Left lung (tissue), 10 donors: ENCODE data around the gene TEX28. TPM values are rescaled to one million over a fixed set of nuclear protein-coding genes. Genes with fewer than 3 reads are reported as not detected.
"Not testable (repeated sequence)": the region's sequence is repeated elsewhere in the genome, so short reads cannot be mapped to it uniquely, and the experiment has no call there.

ENCODE experiments used
- ATAC-seq: fragments of 200-7000 bp; cut with Tn5 transposase; one replicate; pipeline ENCODE4 v1.9.1; 2020; ENCODE audit warnings: moderate library complexity
- DNase-seq, 4 donors: peaks; one replicate each; pipeline ENCODE4 v3.0.0-alpha.2; 2013 to 2020
- H3K27ac ChIP-seq, 2 donors: fragments of 200-600 bp; sonication (generic) in 1 of 2; one replicate each; pipeline versions ENCODE4 v1.5.0 to v1.8.0; 2020 to 2021
- H3K27me3 ChIP-seq, 2 donors: fragments of 200-600 bp; sonication (generic) in 1 of 2; one replicate each; pipeline versions ENCODE4 v1.5.0 to v1.8.0; 2020 to 2021
- H3K36me3 ChIP-seq, 2 donors: fragments of 200-600 bp; sonication (generic) in 1 of 2; one replicate each; pipeline versions ENCODE4 v1.5.0 to v1.8.0; 2020 to 2021
- H3K4me1 ChIP-seq, 2 donors: fragments of 200-600 bp; one replicate each; pipeline ENCODE4 v1.8.0; 2021
- H3K4me3 ChIP-seq, 2 donors: fragments of 200-600 bp; sonication (generic) in 1 of 2; one replicate each; pipeline versions ENCODE4 v1.5.0 to v1.8.0; 2020 to 2021; ENCODE audit warnings: mild to moderate bottlenecking in 1 of 2
- H3K9me3 ChIP-seq, 2 donors: fragments of 200-600 bp; sonication (generic) in 1 of 2; one replicate each; pipeline versions ENCODE4 v1.5.0 to v1.8.0; 2020 to 2021
- intact Hi-C, 2 donors: fragments of 100-400 bp; cut with DNase I; formaldehyde crosslinking; loops; one replicate each; pipeline versions ENCODE4 v1.11.2 to v1.14.2; 2022
- polyA plus RNA-seq, 6 donors: library from polyadenylated mRNA; unstranded; fragments of 120-200 nt; gene quantifications; one replicate each; pipeline ENCODE4 v1.2.1, GENCODE V29; 2013; ENCODE audit not compliant: insufficient read length in 6 of 6
- total RNA-seq, 2 donors: library from RNA; stranded (reverse); fragmentation: NEBNext Ultra II Directional; extraction: Animal tissue kit (Norgen Biotek cat#: 25700); gene quantifications; one replicate each; pipeline ENCODE4 v1.2.1, GENCODE V29; 2021
- TF ChIP-seq, protein P1 (sequence below), 2 donors: fragments of 200-600 bp; sonication (generic) in 1 of 2; IDR thresholded peaks; one replicate each; pipeline versions ENCODE4 v1.5.0 to v1.8.0; 2021; ENCODE audit warnings: antibody characterized with exemption in 2 of 2
- donor health status: DM: no; HTN: yes; CAD: no.
- donor health status: DM: no; HTN: no; CAD: no.

The TEX28 gene
- total and polyA plus RNA-seq, 8 donors = not detected

DNA sequence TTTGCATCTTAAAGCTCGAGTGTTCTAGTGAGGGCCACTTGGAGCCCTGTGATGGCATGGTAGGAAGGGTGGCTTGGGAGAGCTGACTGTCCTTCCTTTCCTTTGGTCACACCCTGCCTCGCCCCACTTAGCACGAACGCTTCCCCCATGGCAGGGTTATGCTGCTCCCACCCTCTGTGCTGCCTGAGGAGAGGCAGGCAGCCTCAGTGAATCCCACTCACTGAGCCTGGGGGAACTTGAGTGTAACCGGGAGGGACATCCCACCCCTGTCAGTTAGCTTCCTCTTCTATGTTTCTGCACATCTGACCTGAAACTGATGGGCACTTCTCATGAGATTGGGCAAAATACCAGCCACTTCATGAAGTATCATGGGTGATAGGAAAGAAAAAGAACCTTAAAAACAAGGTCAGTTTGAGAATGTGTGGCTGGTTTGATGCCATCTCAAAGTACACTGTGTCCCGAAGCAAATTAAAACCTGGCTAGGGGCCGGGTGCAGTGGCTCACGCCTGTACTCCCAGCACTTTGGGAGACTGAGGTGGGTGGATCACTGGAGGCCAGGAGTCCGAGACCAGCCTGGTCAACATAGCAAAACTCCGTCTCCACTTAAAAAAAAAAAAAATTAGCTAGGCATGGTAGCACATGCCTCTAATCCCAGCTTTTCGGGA, 10.7 kb upstream of the TEX28 start:
- H3K27me3 ChIP-seq = no peaks in the 10 kb centered on the region
- no peak overlapping the region for H3K4me3 ChIP-seq
- TF ChIP-seq, protein P1, sequence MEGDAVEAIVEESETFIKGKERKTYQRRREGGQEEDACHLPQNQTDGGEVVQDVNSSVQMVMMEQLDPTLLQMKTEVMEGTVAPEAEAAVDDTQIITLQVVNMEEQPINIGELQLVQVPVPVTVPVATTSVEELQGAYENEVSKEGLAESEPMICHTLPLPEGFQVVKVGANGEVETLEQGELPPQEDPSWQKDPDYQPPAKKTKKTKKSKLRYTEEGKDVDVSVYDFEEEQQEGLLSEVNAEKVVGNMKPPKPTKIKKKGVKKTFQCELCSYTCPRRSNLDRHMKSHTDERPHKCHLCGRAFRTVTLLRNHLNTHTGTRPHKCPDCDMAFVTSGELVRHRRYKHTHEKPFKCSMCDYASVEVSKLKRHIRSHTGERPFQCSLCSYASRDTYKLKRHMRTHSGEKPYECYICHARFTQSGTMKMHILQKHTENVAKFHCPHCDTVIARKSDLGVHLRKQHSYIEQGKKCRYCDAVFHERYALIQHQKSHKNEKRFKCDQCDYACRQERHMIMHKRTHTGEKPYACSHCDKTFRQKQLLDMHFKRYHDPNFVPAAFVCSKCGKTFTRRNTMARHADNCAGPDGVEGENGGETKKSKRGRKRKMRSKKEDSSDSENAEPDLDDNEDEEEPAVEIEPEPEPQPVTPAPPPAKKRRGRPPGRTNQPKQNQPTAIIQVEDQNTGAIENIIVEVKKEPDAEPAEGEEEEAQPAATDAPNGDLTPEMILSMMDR (IDR thresholded peaks at IDR 0.05) = no peak
- peaks cover 0 to 4% of the 10 kb centered on the region in 2 donors for H3K4me1 ChIP-seq
- no peak for ATAC-seq
- no peak overlapping the region for H3K27ac ChIP-seq
- intact Hi-C loops = no loop called here
- H3K9me3 ChIP-seq = no peaks in the 10 kb centered on the region
- DNase-seq = no peak
- H3K36me3 ChIP-seq = no peaks in the 10 kb centered on the region

DNA sequence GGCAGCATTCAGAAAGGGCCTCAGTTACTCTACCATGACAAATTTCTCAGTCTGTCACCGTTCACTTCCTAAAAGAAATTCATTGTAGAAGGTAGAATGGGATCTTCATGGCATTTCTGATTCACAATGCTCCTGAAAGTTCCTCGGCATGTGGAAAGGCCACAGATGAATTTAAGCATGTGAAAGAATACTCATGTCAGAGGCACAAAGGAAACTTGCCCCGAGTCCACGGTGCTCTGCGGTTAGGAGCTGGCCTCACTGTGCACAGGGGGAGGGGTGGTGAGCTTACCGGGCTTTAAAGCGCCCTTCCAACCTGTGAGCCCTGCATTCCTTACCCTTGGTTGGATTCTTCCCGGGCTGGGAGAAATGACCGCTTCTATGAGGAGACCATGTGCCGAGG, 9.9 kb upstream of the TEX28 start:
- Histone ChIP-seq H3K4me3 (no peak overlapping the region), H3K27ac (no peak overlapping the region), H3K9me3 (no peaks in the 10 kb centered on the region), H3K27me3 (no peaks in the 10 kb centered on the region), H3K4me1 (peaks cover 0 to 4% of the 10 kb centered on the region in 2 donors), H3K36me3 (no peaks in the 10 kb centered on the region)
- TF ChIP-seq, protein P1 (IDR thresholded peaks at IDR 0.05) = no peak
- no peak for ATAC-seq
- intact Hi-C loops = no loop called here
- DNase-seq = no peak

- H3K4me1 ChIP-seq = peaks cover 0 to 2% of the 10 kb centered on the region in 2 donors
- H3K36me3 ChIP-seq = no peaks in the 10 kb centered on the region
- no peak overlapping the region for H3K4me3 ChIP-seq
- intact Hi-C loops = no loop called here
- H3K9me3 ChIP-seq = no peaks in the 10 kb centered on the region
- TF ChIP-seq, protein P1 (IDR thresholded peaks at IDR 0.05) = no peak
- no peak for DNase-seq
- ATAC-seq = no peak
- no peaks in the 10 kb centered on the region for H3K27me3 ChIP-seq
- no peak overlapping the region for H3K27ac ChIP-seq
Observed at GRCh38 chrX:154303476-154303875, 8.6 kb upstream of the TEX28 start.

DNA sequence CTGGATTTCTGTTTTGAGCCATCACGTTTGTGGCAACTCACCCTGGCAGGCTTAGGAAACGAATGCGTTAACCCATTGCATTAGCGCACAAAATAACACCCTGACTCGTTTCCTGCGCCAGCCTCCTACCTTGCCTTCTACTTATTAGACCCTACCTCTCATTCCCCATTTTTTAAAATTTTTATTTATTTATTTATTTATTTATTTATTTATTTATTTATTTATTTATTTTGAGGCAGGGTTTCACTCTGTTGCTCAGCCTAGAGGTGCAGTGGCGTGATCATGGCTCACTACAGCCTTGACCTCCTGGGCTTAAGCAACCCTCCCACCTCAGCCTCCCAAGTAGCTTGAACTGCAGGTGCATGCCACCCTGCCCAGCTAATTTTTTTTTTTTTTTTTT, 8.1 kb upstream of the TEX28 start:
- DNase-seq, H3K27me3 ChIP-seq, H3K4me1 ChIP-seq, H3K36me3 ChIP-seq, intact Hi-C loops, H3K9me3 ChIP-seq, H3K27ac ChIP-seq, ATAC-seq, H3K4me3 ChIP-seq: not testable (repeated sequence)

DNA sequence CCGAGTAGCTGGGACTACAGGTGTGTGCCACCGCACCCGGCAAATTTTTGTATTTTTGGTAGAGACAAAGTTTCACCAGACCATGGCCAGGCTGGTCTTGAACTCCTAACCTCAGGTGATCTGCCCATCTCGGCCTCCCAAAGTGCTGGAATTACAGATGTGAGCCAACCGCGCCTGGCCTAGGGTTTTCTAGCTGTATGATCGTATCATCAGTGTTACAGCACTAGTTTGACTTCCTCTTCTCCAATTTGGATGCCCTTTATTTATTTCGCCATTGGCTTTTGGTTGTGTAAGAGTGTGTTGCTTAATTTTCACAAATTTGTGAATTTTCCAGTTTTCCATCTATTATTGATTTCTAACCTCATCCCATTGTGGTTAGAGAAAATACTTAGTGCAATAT, 5.9 kb upstream of the TEX28 start:
- no peaks in the 10 kb centered on the region for H3K9me3 ChIP-seq
- H3K27ac ChIP-seq = peak overlapping the region in 1 of 2 donors; percentile 18
- DNase-seq (no peak), ATAC-seq (no peak)
- H3K4me1 ChIP-seq = no peaks in the 10 kb centered on the region
- no peaks in the 10 kb centered on the region for H3K27me3 ChIP-seq
- TF ChIP-seq, protein P1 (IDR thresholded peaks at IDR 0.05) = no peak
- intact Hi-C loops = no loop called here
- no peaks in the 10 kb centered on the region for H3K36me3 ChIP-seq
- no peak overlapping the region for H3K4me3 ChIP-seq

DNA sequence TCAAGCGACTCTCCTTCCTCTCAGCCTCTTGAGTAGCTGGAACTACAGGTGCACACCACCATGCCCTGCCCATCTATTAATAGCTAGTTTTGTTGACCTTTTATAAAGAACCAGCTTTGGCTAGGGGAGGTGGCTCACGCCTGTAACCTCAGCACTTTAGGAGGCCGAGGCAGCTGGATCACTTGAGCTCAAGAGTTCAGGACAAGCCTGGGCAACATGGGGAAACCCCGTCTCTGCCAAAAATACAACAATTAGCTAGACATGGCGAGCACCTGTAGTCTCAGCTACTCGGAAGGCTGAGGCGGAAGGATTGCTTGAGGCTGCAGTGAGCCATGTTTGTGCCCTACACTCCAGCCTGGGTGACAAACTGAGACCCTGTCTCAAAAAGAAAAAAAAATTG, 3.4 kb upstream of the TEX28 start:
- TF ChIP-seq, protein P1 (IDR thresholded peaks at IDR 0.05) = no peak
- no peak overlapping the region for H3K27ac ChIP-seq
- H3K4me3 ChIP-seq = no peak overlapping the region
- no peaks in the 10 kb centered on the region for H3K4me1 ChIP-seq
- H3K9me3 ChIP-seq = no peaks in the 10 kb centered on the region
- intact Hi-C loops = no loop called here
- DNase-seq = no peak
- H3K36me3 ChIP-seq = no peaks in the 10 kb centered on the region
- no peaks in the 10 kb centered on the region for H3K27me3 ChIP-seq
- no peak for ATAC-seq
